GM23338 (cell line): ENCODE measurements around the gene IL6. TPM values are rescaled to one million over a fixed set of nuclear protein-coding genes. Genes with fewer than 3 reads are reported as not detected.

ENCODE experiments used
- ATAC-seq: fragments of 200-7000 bp; cut with Tn5 transposase; 3 replicates; pipeline ENCODE4 v1.9.1; 2020
- DNase-seq: peaks from one replicate; pipeline ENCODE4 v3.0.0-alpha.2; 2015; ENCODE audit warnings: low spot score
- H2AFZ ChIP-seq: fragments of 200-600 bp; sonication (generic); 2 replicates; pipeline ENCODE4 v1.8.0; 2016; ENCODE audit warnings: antibody characterized with exemption, mild to moderate bottlenecking, moderate library complexity
- H3F3A ChIP-seq: fragments of 200-600 bp; sonication (generic); replicated peaks from 2 replicates; pipeline ENCODE4 v1.8.0; 2017; ENCODE audit warnings: antibody characterized with exemption, mixed run types, low read depth
- H3K27ac ChIP-seq: fragments of 200-600 bp; sonication (generic); 2 replicates; pipeline ENCODE4 v1.6.1; 2016; ENCODE audit warnings: low read depth
- H3K27me3 ChIP-seq: fragments of 200-600 bp; sonication (generic); 2 replicates; pipeline ENCODE4 v1.8.0; 2016; ENCODE audit warnings: mild to moderate bottlenecking, mixed run types, moderate library complexity; ENCODE audit not compliant: insufficient read depth
- H3K36me3 ChIP-seq: fragments of 200-600 bp; sonication (generic); 2 replicates; pipeline ENCODE4 v1.8.0; 2016; ENCODE audit warnings: mild to moderate bottlenecking; ENCODE audit not compliant: insufficient read depth
- H3K4me1 ChIP-seq: fragments of 200-600 bp; sonication (generic); 2 replicates; pipeline ENCODE4 v1.8.0; 2016; ENCODE audit warnings: mild to moderate bottlenecking, moderate library complexity; ENCODE audit not compliant: insufficient read depth
- H3K4me2 ChIP-seq: fragments of 200-600 bp; sonication (generic); 2 replicates; pipeline ENCODE4 v1.7.1; 2017; ENCODE audit warnings: mixed run types
- H3K4me3 ChIP-seq: fragments of 200-600 bp; sonication (generic); 2 replicates; pipeline ENCODE4 v1.6.1; 2016; ENCODE audit warnings: mixed run types
- H3K79me2 ChIP-seq: fragments of 200-600 bp; sonication (generic); replicated peaks from 2 replicates; pipeline ENCODE4 v1.8.0; 2017; ENCODE audit warnings: mild to moderate bottlenecking; ENCODE audit not compliant: insufficient read depth
- H3K9me2 ChIP-seq: fragments of 200-600 bp; sonication (generic); 2 replicates; pipeline ENCODE4 v1.8.0; 2017; ENCODE audit not compliant: insufficient read depth
- H4K20me1 ChIP-seq: fragments of 200-600 bp; sonication (generic); replicated peaks from 2 replicates; pipeline ENCODE4 v1.8.0; 2017; ENCODE audit warnings: mild to moderate bottlenecking; ENCODE audit not compliant: insufficient read depth
- H3K27ac Mint-ChIP-seq: 2 replicates; pipeline ENCODE4 v1.8.0; 2020; ENCODE audit warnings: inconsistent platforms, mild to moderate bottlenecking, moderate library complexity, mixed read lengths
- H3K27me3 Mint-ChIP-seq: 3 replicates; pipeline ENCODE4 v1.8.0; 2022; ENCODE audit warnings: low read depth, mild to moderate bottlenecking, moderate library complexity, mixed read lengths, inconsistent platforms; ENCODE audit not compliant: insufficient read depth, poor library complexity
- H3K36me3 Mint-ChIP-seq: 3 replicates; pipeline ENCODE4 v1.8.0; 2021; ENCODE audit warnings: low read depth, mild to moderate bottlenecking, inconsistent platforms, moderate library complexity, mixed read lengths
- H3K4me1 Mint-ChIP-seq: 3 replicates; pipeline ENCODE4 v1.8.0; 2020; ENCODE audit warnings: mild to moderate bottlenecking, inconsistent platforms, mixed read lengths
- H3K4me3 Mint-ChIP-seq: 3 replicates; pipeline ENCODE4 v1.8.0; 2021; ENCODE audit warnings: moderate library complexity, mild to moderate bottlenecking, inconsistent platforms, mixed read lengths
- H3K9me3 Mint-ChIP-seq: 3 replicates; pipeline ENCODE4 v1.8.0; 2020; ENCODE audit warnings: moderate library complexity, mild to moderate bottlenecking, inconsistent platforms, mixed read lengths
- EZH2 ChIP-seq: fragments of 200-600 bp; sonication (generic); IDR thresholded peaks from one replicate; pipeline ENCODE4 v1.8.0; 2017; ENCODE audit warnings: antibody characterized with exemption, mild to moderate bottlenecking, low read depth; ENCODE audit not compliant: unreplicated experiment
- EZH2phosphoT487 ChIP-seq: fragments of 200-600 bp; sonication (generic); IDR thresholded peaks from one replicate; pipeline ENCODE4 v1.8.1; 2018; ENCODE audit warnings: antibody characterized with exemption; ENCODE audit not compliant: unreplicated experiment
- JUNB ChIP-seq: IDR thresholded peaks from one replicate; pipeline ENCODE4 v1.6.1; 2016; ENCODE audit warnings: antibody characterized with exemption; ENCODE audit not compliant: unreplicated experiment
- NANOG ChIP-seq: IDR thresholded peaks from 2 replicates; pipeline ENCODE4 v1.6.1; 2016; ENCODE audit warnings: antibody characterized with exemption, borderline replicate concordance
- POLR2AphosphoS5 ChIP-seq: IDR thresholded peaks from 2 replicates; pipeline ENCODE4 v1.6.1; 2016; ENCODE audit warnings: antibody characterized with exemption, low read depth
- STAT1 ChIP-seq: IDR thresholded peaks from one replicate; pipeline ENCODE4 v1.6.1; 2016; ENCODE audit warnings: antibody characterized with exemption; ENCODE audit not compliant: unreplicated experiment
- ZNF114 ChIP-seq: fragments of 250-450 bp; sonication (Bioruptor Pico); IDR thresholded peaks from 2 replicates; pipeline ENCODE4 v1.5.0; 2020; ENCODE audit warnings: mild to moderate bottlenecking, moderate library complexity
- polyA plus RNA-seq: library from polyadenylated mRNA; unstranded; fragments of >200 nt; fragmentation: Nextera tagmentation; extraction: Ambion mirVana; gene quantifications from 2 replicates; pipeline ENCODE4 v1.2.1, GENCODE V29; 2016
- total RNA-seq: library from RNA; depleted of rRNA; stranded (reverse); fragments of >200 nt; shearing (Covaris generic); gene quantifications from 2 replicates; pipeline ENCODE4 v1.2.3, GENCODE V29; 2014
- TF ChIP-seq, protein P1 (sequence below), 2 experiments: fragments of 200-600 bp in 1 of 2; sonication (generic) in 1 of 2; conservative IDR thresholded peaks; 2 replicates each; pipeline versions ENCODE4 v1.5.1 to v1.6.1; 2016 to 2017; ENCODE audit warnings: antibody characterized with exemption in 2 of 2, low read depth in 2 of 2, mild to moderate bottlenecking in 2 of 2, moderate library complexity in 1 of 2
- TF ChIP-seq, protein P2 (sequence below): IDR thresholded peaks from 2 replicates; pipeline ENCODE4 v1.6.1; 2016; ENCODE audit warnings: antibody characterized with exemption
- TF ChIP-seq, protein P3 (sequence below): fragments of 250-450 bp; sonication (Bioruptor Pico); IDR thresholded peaks from 2 replicates; pipeline ENCODE4 v1.5.0; 2020; ENCODE audit warnings: mild to moderate bottlenecking, moderate library complexity

The IL6 gene
- total and polyA plus RNA-seq, 2 experiments from 2014 or later = 1.6 TPM; not detected in 1

DNA sequence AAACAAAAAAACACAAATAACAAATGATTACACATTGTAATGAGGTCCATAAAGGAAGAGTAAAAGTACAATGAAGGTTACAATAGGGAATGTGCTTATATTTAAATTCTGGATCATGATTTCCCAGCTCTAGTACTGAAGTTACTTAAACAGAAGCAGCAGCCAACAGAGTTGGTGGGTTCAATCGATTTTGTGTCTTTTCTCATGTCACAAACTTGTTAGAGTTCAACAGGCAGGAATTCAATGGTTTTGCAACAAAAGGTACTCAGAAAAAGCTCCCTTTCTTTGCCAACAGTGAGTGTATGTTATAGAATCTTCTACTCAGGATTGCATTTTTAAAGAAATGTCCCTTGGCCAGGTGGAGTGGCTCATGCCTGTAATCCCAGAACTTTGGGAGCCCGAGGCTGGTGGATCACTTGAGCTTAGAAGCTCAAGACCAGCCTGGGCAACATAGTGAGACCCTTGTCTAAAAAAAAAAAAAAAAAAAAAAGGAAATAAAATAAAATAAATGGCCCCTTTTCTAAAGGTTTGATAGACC lies 29.6 kb upstream of the IL6 start (continued):
- TF ChIP-seq, protein P1, sequence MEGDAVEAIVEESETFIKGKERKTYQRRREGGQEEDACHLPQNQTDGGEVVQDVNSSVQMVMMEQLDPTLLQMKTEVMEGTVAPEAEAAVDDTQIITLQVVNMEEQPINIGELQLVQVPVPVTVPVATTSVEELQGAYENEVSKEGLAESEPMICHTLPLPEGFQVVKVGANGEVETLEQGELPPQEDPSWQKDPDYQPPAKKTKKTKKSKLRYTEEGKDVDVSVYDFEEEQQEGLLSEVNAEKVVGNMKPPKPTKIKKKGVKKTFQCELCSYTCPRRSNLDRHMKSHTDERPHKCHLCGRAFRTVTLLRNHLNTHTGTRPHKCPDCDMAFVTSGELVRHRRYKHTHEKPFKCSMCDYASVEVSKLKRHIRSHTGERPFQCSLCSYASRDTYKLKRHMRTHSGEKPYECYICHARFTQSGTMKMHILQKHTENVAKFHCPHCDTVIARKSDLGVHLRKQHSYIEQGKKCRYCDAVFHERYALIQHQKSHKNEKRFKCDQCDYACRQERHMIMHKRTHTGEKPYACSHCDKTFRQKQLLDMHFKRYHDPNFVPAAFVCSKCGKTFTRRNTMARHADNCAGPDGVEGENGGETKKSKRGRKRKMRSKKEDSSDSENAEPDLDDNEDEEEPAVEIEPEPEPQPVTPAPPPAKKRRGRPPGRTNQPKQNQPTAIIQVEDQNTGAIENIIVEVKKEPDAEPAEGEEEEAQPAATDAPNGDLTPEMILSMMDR (conservative IDR thresholded peaks at IDR 0.05; ENCODE audit: low read depth in 2 of 2) = no peak

DNA sequence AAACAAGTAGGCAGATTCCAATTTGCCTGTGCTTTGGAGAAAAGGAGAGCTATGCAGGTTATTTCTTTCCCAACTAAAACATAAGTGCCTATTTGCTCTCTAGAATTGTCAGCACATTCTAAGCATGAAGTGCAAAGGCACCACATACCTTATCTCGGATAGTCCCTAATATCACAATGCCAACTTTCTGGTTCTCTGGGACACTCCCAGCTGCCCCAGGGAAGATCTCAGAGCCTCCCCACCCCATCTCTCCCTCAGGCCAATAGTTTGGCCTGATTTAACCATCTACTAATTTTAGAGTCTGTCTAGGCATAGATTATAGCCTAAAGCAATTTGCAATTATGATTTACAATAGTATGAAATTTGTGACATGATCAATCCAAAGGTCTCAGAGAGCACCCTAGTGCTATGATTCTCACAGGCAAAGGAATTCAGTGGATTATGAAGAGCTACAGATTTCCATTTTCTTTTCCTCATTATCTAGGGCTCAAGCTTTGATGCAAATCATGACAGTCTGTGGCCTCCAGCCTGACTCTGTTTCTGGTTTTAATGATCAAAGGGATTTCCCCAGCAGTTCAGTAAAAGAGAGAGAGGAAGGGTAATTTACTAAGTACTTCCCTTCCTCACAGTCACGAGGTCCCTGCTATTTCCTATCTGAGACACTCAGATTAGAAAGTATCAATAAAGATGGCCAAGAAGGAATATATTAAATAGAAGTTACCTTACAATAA lies 29.0 kb upstream of the IL6 start:
- Mint-ChIP-seq H3K4me1 (peaks cover 10% of the 10 kb centered on the region), H3K9me3 (no peaks in the 10 kb centered on the region), H3K27me3 (peaks cover 2% of the 10 kb centered on the region), H3K36me3 (no peaks in the 10 kb centered on the region), H3K27ac (no peak overlapping the region), H3K4me3 (no peak overlapping the region)
- H3K4me2 ChIP-seq = no peak overlapping the region
- no peaks in the 10 kb centered on the region for H4K20me1 ChIP-seq
- H3K79me2 ChIP-seq = no peaks in the 10 kb centered on the region
- no peaks in the 10 kb centered on the region for H3K36me3 ChIP-seq
- no peak overlapping the region for H3K27ac ChIP-seq
- no peaks in the 10 kb centered on the region for H3F3A ChIP-seq
- no peak overlapping the region for H3K4me3 ChIP-seq
- peaks cover 3% of the 10 kb centered on the region; the same call in 1 of the 2 replicates for H3K9me2 ChIP-seq
- no peak for ATAC-seq
- no peak for DNase-seq
- H3K4me1 ChIP-seq = peaks cover 7% of the 10 kb centered on the region; the same call in 1 of the 2 replicates
- H3K27me3 ChIP-seq = no peaks in the 10 kb centered on the region
- H2AFZ ChIP-seq = no peak overlapping the region
- no peak for TF ChIP-seq NANOG
- TF ChIP-seq, protein P2, sequence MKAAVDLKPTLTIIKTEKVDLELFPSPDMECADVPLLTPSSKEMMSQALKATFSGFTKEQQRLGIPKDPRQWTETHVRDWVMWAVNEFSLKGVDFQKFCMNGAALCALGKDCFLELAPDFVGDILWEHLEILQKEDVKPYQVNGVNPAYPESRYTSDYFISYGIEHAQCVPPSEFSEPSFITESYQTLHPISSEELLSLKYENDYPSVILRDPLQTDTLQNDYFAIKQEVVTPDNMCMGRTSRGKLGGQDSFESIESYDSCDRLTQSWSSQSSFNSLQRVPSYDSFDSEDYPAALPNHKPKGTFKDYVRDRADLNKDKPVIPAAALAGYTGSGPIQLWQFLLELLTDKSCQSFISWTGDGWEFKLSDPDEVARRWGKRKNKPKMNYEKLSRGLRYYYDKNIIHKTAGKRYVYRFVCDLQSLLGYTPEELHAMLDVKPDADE = no peak
- TF ChIP-seq, protein P1 (conservative IDR thresholded peaks at IDR 0.05; ENCODE audit: low read depth in 2 of 2) = no peak
- TF ChIP-seq POLR2AphosphoS5 = no peak
- TF ChIP-seq ZNF114 (CRISPR knock-in tag) = no peak
- TF ChIP-seq STAT1 = no peak
- TF ChIP-seq EZH2 = no peak
- TF ChIP-seq EZH2phosphoT487 = no peak
- no peak for TF ChIP-seq JUNB
- TF ChIP-seq, protein P3, sequence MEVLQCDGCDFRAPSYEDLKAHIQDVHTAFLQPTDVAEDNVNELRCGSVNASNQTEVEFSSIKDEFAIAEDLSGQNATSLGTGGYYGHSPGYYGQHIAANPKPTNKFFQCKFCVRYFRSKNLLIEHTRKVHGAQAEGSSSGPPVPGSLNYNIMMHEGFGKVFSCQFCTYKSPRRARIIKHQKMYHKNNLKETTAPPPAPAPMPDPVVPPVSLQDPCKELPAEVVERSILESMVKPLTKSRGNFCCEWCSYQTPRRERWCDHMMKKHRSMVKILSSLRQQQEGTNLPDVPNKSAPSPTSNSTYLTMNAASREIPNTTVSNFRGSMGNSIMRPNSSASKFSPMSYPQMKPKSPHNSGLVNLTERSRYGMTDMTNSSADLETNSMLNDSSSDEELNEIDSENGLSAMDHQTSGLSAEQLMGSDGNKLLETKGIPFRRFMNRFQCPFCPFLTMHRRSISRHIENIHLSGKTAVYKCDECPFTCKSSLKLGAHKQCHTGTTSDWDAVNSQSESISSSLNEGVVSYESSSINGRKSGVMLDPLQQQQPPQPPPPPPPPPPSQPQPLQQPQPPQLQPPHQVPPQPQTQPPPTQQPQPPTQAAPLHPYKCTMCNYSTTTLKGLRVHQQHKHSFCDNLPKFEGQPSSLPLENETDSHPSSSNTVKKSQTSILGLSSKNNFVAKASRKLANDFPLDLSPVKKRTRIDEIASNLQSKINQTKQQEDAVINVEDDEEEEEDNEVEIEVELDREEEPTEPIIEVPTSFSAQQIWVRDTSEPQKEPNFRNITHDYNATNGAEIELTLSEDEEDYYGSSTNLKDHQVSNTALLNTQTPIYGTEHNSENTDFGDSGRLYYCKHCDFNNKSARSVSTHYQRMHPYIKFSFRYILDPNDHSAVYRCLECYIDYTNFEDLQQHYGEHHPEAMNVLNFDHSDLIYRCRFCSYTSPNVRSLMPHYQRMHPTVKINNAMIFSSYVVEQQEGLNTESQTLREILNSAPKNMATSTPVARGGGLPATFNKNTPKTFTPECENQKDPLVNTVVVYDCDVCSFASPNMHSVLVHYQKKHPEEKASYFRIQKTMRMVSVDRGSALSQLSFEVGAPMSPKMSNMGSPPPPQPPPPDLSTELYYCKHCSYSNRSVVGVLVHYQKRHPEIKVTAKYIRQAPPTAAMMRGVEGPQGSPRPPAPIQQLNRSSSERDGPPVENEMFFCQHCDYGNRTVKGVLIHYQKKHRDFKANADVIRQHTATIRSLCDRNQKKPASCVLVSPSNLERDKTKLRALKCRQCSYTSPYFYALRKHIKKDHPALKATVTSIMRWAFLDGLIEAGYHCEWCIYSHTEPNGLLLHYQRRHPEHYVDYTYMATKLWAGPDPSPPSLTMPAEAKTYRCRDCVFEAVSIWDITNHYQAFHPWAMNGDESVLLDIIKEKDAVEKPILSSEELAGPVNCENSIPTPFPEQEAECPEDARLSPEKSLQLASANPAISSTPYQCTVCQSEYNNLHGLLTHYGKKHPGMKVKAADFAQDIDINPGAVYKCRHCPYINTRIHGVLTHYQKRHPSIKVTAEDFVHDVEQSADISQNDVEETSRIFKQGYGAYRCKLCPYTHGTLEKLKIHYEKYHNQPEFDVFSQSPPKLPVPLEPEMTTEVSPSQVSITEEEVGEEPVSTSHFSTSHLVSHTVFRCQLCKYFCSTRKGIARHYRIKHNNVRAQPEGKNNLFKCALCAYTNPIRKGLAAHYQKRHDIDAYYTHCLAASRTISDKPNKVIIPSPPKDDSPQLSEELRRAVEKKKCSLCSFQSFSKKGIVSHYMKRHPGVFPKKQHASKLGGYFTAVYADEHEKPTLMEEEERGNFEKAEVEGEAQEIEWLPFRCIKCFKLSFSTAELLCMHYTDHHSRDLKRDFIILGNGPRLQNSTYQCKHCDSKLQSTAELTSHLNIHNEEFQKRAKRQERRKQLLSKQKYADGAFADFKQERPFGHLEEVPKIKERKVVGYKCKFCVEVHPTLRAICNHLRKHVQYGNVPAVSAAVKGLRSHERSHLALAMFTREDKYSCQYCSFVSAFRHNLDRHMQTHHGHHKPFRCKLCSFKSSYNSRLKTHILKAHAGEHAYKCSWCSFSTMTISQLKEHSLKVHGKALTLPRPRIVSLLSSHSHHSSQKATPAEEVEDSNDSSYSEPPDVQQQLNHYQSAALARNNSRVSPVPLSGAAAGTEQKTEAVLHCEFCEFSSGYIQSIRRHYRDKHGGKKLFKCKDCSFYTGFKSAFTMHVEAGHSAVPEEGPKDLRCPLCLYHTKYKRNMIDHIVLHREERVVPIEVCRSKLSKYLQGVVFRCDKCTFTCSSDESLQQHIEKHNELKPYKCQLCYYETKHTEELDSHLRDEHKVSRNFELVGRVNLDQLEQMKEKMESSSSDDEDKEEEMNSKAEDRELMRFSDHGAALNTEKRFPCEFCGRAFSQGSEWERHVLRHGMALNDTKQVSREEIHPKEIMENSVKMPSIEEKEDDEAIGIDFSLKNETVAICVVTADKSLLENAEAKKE (CRISPR knock-in tag) = no peak
